ENCODE data around the gene ITGA3.

GRCh38 chr17:50098583-50098982 is 42.7 kb downstream of the ITGA3 start:
- TF ChIP-seq CTCF (IDR thresholded peaks at IDR 0.05) (no peak), BHLHE40 (IDR thresholded peaks at IDR 0.05; ENCODE audit: low read depth, low read length) (no peak), CBX8 (IDR thresholded peaks at IDR 0.05) (no peak), POLR2A (IDR thresholded peaks at IDR 0.05; ENCODE audit: low read length) (no peak), MAX (IDR thresholded peaks at IDR 0.05) (no peak), CHD2 (IDR thresholded peaks at IDR 0.05; ENCODE audit: low read length, partially characterized antibody) (no peak), HOXA7 (CRISPR knock-in tag; IDR thresholded peaks at IDR 0.05) (no peak), REST (IDR thresholded peaks at IDR 0.05) (no peak), EP300 (IDR thresholded peaks at IDR 0.05) (no peak), ESRRA (IDR thresholded peaks at IDR 0.05; ENCODE audit: borderline replicate concordance, low read length) (no peak), SMC3 (IDR thresholded peaks at IDR 0.05) (no peak)
- TF ChIP-seq, protein P1, sequence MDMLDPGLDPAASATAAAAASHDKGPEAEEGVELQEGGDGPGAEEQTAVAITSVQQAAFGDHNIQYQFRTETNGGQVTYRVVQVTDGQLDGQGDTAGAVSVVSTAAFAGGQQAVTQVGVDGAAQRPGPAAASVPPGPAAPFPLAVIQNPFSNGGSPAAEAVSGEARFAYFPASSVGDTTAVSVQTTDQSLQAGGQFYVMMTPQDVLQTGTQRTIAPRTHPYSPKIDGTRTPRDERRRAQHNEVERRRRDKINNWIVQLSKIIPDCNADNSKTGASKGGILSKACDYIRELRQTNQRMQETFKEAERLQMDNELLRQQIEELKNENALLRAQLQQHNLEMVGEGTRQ (IDR thresholded peaks at IDR 0.05), result no peak

Data from A549 (cell line).